ENCODE measurements around the gene GRPEL2. TPM values are rescaled to one million over a fixed set of nuclear protein-coding genes. Genes with fewer than 3 reads are reported as not detected.
A peak's percentile ranks its signal among the peaks of the same experiment; 100 is the strongest.

The GRPEL2 gene
- polyA plus RNA-seq, 3 donors = 1.9 to 2.7 (median 2.0) TPM

GRCh38 chr5:149360272-149360671 is 15.0 kb downstream of the GRPEL2 start:
- H3K27ac Mint-ChIP-seq = peak overlapping the region in 5 of 7 donors; percentile 14 to 89 (median 58)
- peaks cover 17 to 24% of the 10 kb centered on the region in 2 donors for H3K36me3 Mint-ChIP-seq
- intact Hi-C loops (cut with micrococcal nuclease) = no loop called here
- Histone ChIP-seq H3K27ac (ENCODE audit: low read depth in 1 of 2, low read length in 2 of 2) (peak overlapping the region in 1 of 2 donors; percentile 50), H4K20me1 (ENCODE audit: insufficient read depth, low read length) (peaks cover 6% of the 10 kb centered on the region), H3K79me2 (ENCODE audit: insufficient read depth, low read length) (peaks cover 11% of the 10 kb centered on the region), H3K4me3 (replicated peaks in 1 of 3; ENCODE audit: low read depth in 2 of 3, low read length in 3 of 3) (no peak overlapping the region), H3K9ac (ENCODE audit: insufficient read depth, low read length, poor library complexity, severe bottlenecking) (no peak overlapping the region), H2AFZ (ENCODE audit: insufficient read depth, low read depth, low read length, poor library complexity, severe bottlenecking) (no peak overlapping the region), H3K9me3 (replicated peaks in 1 of 2; ENCODE audit: control insufficient read depth in 1 of 2, insufficient read depth in 1 of 2, low read length in 2 of 2) (no peaks in the 10 kb centered on the region), H3K36me3 (replicated peaks in 1 of 2; ENCODE audit: control insufficient read depth in 1 of 2, insufficient read depth in 2 of 2, low read length in 2 of 2) (peaks cover 0 to 11% of the 10 kb centered on the region in 2 donors), H3K27me3 (ENCODE audit: control insufficient read depth in 2 of 2, insufficient read depth in 2 of 2, low read length in 2 of 2) (no peaks in the 10 kb centered on the region), H3K4me2 (replicated peaks; ENCODE audit: extremely low read depth, low read length, poor library complexity, severe bottlenecking) (peak overlapping the region; percentile 21), H3K4me1 (ENCODE audit: control insufficient read depth in 1 of 2, insufficient read depth in 2 of 2, low read length in 2 of 2) (peaks cover 36 to 41% of the 10 kb centered on the region in 2 donors)
- no peak for DNase-seq
- peak overlapping the region in 1 of 2 donors; percentile 50 for H3K4me3 Mint-ChIP-seq
- H3K27me3 Mint-ChIP-seq (ENCODE audit: low read depth in 3 of 3) = peaks cover 0 to 1% (median 0%) of the 10 kb centered on the region in 3 donors
- H3K4me1 Mint-ChIP-seq = peaks cover 43% of the 10 kb centered on the region
- H3K9me3 Mint-ChIP-seq = no peaks in the 10 kb centered on the region
- no CpG with 5 or more reads among the region's 1 CpG for WGBS (ENCODE audit: insufficient coverage)
- no peak for TF ChIP-seq CTCF (IDR thresholded peaks at IDR 0.05)

- H3K4me3 Mint-ChIP-seq = no peak overlapping the region
- H3K9me3 Mint-ChIP-seq = no peaks in the 10 kb centered on the region
- no peak for DNase-seq
- H3K4me1 ChIP-seq (ENCODE audit: control insufficient read depth in 1 of 2, insufficient read depth in 2 of 2, low read length in 2 of 2) = peaks cover 32 to 35% of the 10 kb centered on the region in 2 donors
- intact Hi-C loops (cut with micrococcal nuclease) = no loop called here
- H3K27ac Mint-ChIP-seq = peak overlapping the region in 1 of 7 donors; percentile 46
- WGBS (ENCODE audit: insufficient coverage) = 98% methylated on average over 9 of the region's 12 CpGs
- no peak overlapping the region for H2AFZ ChIP-seq (ENCODE audit: insufficient read depth, low read depth, low read length, poor library complexity, severe bottlenecking)
- H3K27me3 Mint-ChIP-seq (ENCODE audit: low read depth in 3 of 3) = peaks cover 0 to 1% (median 0%) of the 10 kb centered on the region in 3 donors
- peaks cover 6% of the 10 kb centered on the region for H4K20me1 ChIP-seq (ENCODE audit: insufficient read depth, low read length)
- H3K4me2 ChIP-seq (replicated peaks; ENCODE audit: extremely low read depth, low read length, poor library complexity, severe bottlenecking) = no peak overlapping the region
- no peak for TF ChIP-seq CTCF (IDR thresholded peaks at IDR 0.05)
- peaks cover 11% of the 10 kb centered on the region for H3K79me2 ChIP-seq (ENCODE audit: insufficient read depth, low read length)
- H3K4me1 Mint-ChIP-seq = peaks cover 43% of the 10 kb centered on the region
- no peaks in the 10 kb centered on the region for H3K27me3 ChIP-seq (ENCODE audit: control insufficient read depth in 2 of 2, insufficient read depth in 2 of 2, low read length in 2 of 2)
- H3K4me3 ChIP-seq (replicated peaks in 1 of 3; ENCODE audit: low read depth in 2 of 3, low read length in 3 of 3) = no peak overlapping the region
- H3K27ac ChIP-seq (ENCODE audit: low read depth in 1 of 2, low read length in 2 of 2) = no peak overlapping the region
- no peaks in the 10 kb centered on the region for H3K9me3 ChIP-seq (replicated peaks in 1 of 2; ENCODE audit: control insufficient read depth in 1 of 2, insufficient read depth in 1 of 2, low read length in 2 of 2)
- H3K36me3 Mint-ChIP-seq = peaks cover 13 to 18% of the 10 kb centered on the region in 2 donors
- H3K36me3 ChIP-seq (replicated peaks in 1 of 2; ENCODE audit: control insufficient read depth in 1 of 2, insufficient read depth in 2 of 2, low read length in 2 of 2) = peaks cover 0 to 6% of the 10 kb centered on the region in 2 donors
- H3K9ac ChIP-seq (ENCODE audit: insufficient read depth, low read length, poor library complexity, severe bottlenecking) = no peak overlapping the region
These were observed 17.2 kb downstream of the GRPEL2 start for GRCh38 chr5:149362541-149362940.
